Prostate gland (tissue), 2 donors: ENCODE measurements around the gene ADGRG6.

Experiments
- CTCF ChIP-seq, 4 experiments: fragments of 200-600 bp in 2 of 4; fragments of 450-650 bp in 2 of 4; sonication (generic) in 2 of 4; IDR thresholded peaks; 1 replicate in 3 of 4; 2 replicates in 1 of 4; pipeline ENCODE4 v1.5.1; 2016 to 2019; ENCODE audit warnings: antibody characterized with exemption in 4 of 4, mild to moderate bottlenecking in 2 of 4, moderate library complexity in 2 of 4
- POLR2A ChIP-seq: fragments of 450-650 bp; IDR thresholded peaks from one replicate; pipeline ENCODE4 v1.6.1; 2016; ENCODE audit warnings: antibody characterized with exemption, mild to moderate bottlenecking

- TF ChIP-seq POLR2A: no peak
- no peak for TF ChIP-seq CTCF (IDR thresholded peaks at IDR 0.05)
Observed at GRCh38 chr6:142413111-142413510, 111.3 kb downstream of the ADGRG6 start.
